SK-N-MC (cell line): Measurements from ENCODE around the gene RASA1.

Experiments used
- EZH2 ChIP-seq: fragments of 200-600 bp; sonication (generic); IDR thresholded peaks from one replicate; pipeline ENCODE4 v1.6.1; 2017; ENCODE audit warnings: antibody characterized with exemption
- FOXP2 ChIP-seq: optimal IDR thresholded peaks from 2 replicates; pipeline ENCODE3; 2011; ENCODE audit warnings: mild to moderate bottlenecking, moderate library complexity; ENCODE audit not compliant: insufficient read depth; ENCODE audit errors: extremely low read length, control extremely low read depth
- POLR2AphosphoS5 ChIP-seq: IDR thresholded peaks from 2 replicates; pipeline ENCODE4 v1.6.1; 2012; ENCODE audit warnings: mild to moderate bottlenecking, low read depth, low read length, borderline replicate concordance

- TF ChIP-seq POLR2AphosphoS5 (no peak), EZH2 (no peak), FOXP2 (no peak)
Measured at GRCh38 chr5:87243161-87243844, 24.4 kb upstream of the RASA1 start.
